Measurements from ENCODE around the gene YIF1A.

Gene YIF1A

DNA sequence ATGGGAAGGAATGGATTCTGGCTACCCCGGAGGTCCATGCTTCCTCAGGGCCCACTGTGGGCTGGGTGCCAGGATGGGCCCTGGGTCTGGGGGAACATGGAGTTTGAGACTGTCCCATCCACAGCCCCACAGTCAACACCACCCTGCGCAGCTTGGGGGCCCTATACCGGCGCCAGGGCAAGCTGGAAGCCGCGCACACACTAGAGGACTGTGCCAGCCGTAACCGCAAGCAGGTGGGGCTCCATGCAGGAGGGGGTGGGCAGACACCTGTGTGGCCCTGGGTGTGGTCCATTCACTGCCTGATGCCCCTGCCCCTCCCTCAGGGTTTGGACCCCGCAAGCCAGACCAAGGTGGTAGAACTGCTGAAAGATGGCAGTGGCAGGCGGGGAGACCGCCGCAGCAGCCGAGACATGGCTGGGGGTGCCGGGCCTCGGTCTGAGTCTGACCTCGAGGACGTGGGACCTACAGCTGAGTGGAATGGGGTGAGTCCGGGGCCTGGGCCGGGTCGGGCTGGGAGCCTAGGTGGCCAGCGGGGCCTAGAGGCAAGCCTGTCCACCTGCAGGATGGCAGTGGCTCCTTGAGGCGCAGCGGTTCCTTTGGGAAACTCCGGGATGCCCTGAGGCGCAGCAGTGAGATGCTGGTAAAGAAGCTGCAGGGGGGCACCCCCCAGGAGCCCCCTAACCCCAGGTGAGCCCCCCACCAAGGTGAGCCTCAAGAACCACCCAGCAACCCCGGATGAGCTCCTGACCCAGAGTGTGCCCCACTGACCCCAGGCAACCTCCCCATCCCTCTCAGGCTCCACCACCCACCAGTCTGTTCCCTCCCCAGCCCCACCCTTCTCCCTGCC lies 23.2 kb downstream of the YIF1A start:
- no peak overlapping the region for H3K4me3 ChIP-seq (ENCODE audit: low read length)
- TF ChIP-seq, protein P1, sequence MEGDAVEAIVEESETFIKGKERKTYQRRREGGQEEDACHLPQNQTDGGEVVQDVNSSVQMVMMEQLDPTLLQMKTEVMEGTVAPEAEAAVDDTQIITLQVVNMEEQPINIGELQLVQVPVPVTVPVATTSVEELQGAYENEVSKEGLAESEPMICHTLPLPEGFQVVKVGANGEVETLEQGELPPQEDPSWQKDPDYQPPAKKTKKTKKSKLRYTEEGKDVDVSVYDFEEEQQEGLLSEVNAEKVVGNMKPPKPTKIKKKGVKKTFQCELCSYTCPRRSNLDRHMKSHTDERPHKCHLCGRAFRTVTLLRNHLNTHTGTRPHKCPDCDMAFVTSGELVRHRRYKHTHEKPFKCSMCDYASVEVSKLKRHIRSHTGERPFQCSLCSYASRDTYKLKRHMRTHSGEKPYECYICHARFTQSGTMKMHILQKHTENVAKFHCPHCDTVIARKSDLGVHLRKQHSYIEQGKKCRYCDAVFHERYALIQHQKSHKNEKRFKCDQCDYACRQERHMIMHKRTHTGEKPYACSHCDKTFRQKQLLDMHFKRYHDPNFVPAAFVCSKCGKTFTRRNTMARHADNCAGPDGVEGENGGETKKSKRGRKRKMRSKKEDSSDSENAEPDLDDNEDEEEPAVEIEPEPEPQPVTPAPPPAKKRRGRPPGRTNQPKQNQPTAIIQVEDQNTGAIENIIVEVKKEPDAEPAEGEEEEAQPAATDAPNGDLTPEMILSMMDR (IDR thresholded peaks at IDR 0.05; ENCODE audit: low read depth, low read length), result no peak
- no peak for TF ChIP-seq EZH2phosphoT487 (IDR thresholded peaks at IDR 0.05; ENCODE audit: low read depth)
- H2AFZ ChIP-seq (ENCODE audit: low read depth, low read length), result no peak overlapping the region
- H3K27ac ChIP-seq (ENCODE audit: low read length), result no peak overlapping the region
- H3K9me3 ChIP-seq (ENCODE audit: insufficient read depth, low read length), result no peaks in the 10 kb centered on the region
- no peak overlapping the region for H3K9ac ChIP-seq (ENCODE audit: low read length)
- H3K79me2 ChIP-seq (ENCODE audit: low read length), result peaks cover 21% of the 10 kb centered on the region
- H3K36me3 ChIP-seq (replicated peaks; ENCODE audit: low read depth, low read length), result peaks cover 14% of the 10 kb centered on the region
- H3K4me1 ChIP-seq (ENCODE audit: low read length), result peaks cover 7% of the 10 kb centered on the region
- no peaks in the 10 kb centered on the region for H3K27me3 ChIP-seq (ENCODE audit: low read depth, low read length)
- H4K20me1 ChIP-seq (ENCODE audit: insufficient read depth, low read length), result peaks cover 9% of the 10 kb centered on the region
- no peak overlapping the region for H3K4me2 ChIP-seq (ENCODE audit: low read length)

DNA sequence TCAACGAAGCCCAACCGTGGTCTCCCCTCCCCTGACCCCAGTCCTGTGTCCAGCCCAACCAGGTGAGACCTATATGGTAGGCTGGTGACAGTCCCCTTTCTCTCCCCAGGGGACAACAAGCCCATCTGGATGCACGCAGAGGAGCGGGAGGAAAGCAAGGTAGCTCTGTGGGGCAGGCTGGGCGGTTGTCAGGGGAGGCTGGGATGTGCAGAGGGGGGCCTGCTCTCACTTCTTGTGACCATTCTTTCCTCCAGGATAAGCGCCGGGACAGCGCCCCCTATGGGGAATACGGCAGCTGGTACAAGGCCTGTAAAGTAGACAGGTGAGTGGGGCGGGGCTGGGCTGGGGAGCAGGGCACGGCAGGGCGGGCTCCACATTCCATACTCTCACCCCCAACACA lies 24.0 kb downstream of the YIF1A start:
- no peak overlapping the region for H3K9ac ChIP-seq (ENCODE audit: low read length)
- no peak overlapping the region for H3K27ac ChIP-seq (ENCODE audit: low read length)
- no peak for TF ChIP-seq EZH2phosphoT487 (IDR thresholded peaks at IDR 0.05; ENCODE audit: low read depth)
- TF ChIP-seq, protein P1 (IDR thresholded peaks at IDR 0.05; ENCODE audit: low read depth, low read length), result peak; percentile 64
- H3K79me2 ChIP-seq (ENCODE audit: low read length), result peaks cover 13% of the 10 kb centered on the region
- H3K36me3 ChIP-seq (replicated peaks; ENCODE audit: low read depth, low read length), result peaks cover 16% of the 10 kb centered on the region
- H3K4me2 ChIP-seq (ENCODE audit: low read length), result no peak overlapping the region
- H3K9me3 ChIP-seq (ENCODE audit: insufficient read depth, low read length), result no peaks in the 10 kb centered on the region
- no peak overlapping the region for H2AFZ ChIP-seq (ENCODE audit: low read depth, low read length)
- no peak overlapping the region for H3K4me3 ChIP-seq (ENCODE audit: low read length)
- H4K20me1 ChIP-seq (ENCODE audit: insufficient read depth, low read length), result peaks cover 3% of the 10 kb centered on the region; the same call in 1 of the 2 replicates
- H3K27me3 ChIP-seq (ENCODE audit: low read depth, low read length), result no peaks in the 10 kb centered on the region
- peaks cover 7% of the 10 kb centered on the region for H3K4me1 ChIP-seq (ENCODE audit: low read length)

DNA sequence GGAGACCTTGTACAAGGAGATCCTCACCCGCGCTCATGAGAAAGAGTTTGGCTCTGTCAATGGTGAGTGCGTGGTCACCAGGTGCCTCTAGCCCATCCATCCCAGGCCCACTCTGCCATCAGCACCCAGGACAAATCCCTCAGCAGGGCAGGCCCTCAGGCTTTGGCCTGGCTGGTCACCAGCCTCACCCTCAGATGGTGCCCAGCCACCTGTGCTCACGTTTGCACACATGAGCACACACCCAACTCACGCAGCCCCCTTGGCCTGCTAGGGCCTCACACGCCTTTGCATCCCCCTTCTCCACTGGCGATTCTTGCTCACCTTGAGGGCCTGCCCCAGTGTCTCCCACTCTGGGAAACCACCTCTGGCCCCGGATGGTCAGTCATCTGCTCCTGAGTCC lies 24.6 kb downstream of the YIF1A start:
- Histone ChIP-seq H3K9me3 (ENCODE audit: insufficient read depth, low read length) (no peaks in the 10 kb centered on the region), H3K4me2 (ENCODE audit: low read length) (no peak overlapping the region), H3K4me3 (ENCODE audit: low read length) (no peak overlapping the region), H3K4me1 (ENCODE audit: low read length) (peaks cover 1% of the 10 kb centered on the region), H2AFZ (ENCODE audit: low read depth, low read length) (no peak overlapping the region), H3K36me3 (replicated peaks; ENCODE audit: low read depth, low read length) (peaks cover 21% of the 10 kb centered on the region), H3K79me2 (ENCODE audit: low read length) (peaks cover 8% of the 10 kb centered on the region), H3K27me3 (ENCODE audit: low read depth, low read length) (no peaks in the 10 kb centered on the region), H3K9ac (ENCODE audit: low read length) (no peak overlapping the region), H3K27ac (ENCODE audit: low read length) (no peak overlapping the region), H4K20me1 (ENCODE audit: insufficient read depth, low read length) (no peaks in the 10 kb centered on the region)
- no peak for TF ChIP-seq EZH2phosphoT487 (IDR thresholded peaks at IDR 0.05; ENCODE audit: low read depth)
- TF ChIP-seq, protein P1 (IDR thresholded peaks at IDR 0.05; ENCODE audit: low read depth, low read length), result no peak

DNA sequence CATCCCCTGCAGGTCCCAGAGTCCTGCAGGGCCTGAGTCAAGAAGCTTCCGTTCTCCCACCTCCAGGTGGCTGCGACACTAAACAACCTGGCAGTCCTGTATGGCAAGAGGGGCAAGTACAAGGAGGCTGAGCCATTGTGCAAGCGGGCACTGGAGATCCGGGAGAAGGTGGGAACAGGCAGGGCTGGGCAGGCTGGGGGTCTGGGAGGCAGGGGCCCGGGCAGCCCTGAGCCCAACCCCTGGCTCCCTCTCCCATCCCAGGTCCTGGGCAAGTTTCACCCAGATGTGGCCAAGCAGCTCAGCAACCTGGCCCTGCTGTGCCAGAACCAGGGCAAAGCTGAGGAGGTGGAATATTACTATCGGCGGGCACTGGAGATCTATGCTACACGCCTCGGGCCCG lies 25.2 kb downstream of the YIF1A start:
- TF ChIP-seq EZH2phosphoT487 (IDR thresholded peaks at IDR 0.05; ENCODE audit: low read depth), result no peak
- TF ChIP-seq, protein P1 (IDR thresholded peaks at IDR 0.05; ENCODE audit: low read depth, low read length), result no peak
- H4K20me1 ChIP-seq (ENCODE audit: insufficient read depth, low read length), result no peaks in the 10 kb centered on the region

More for the DNA sequence above, 25.2 kb downstream of the YIF1A start:
- Histone ChIP-seq H3K4me1 (ENCODE audit: low read length) (peaks cover 3% of the 10 kb centered on the region), H3K9me3 (ENCODE audit: insufficient read depth, low read length) (no peaks in the 10 kb centered on the region), H3K4me3 (ENCODE audit: low read length) (no peak overlapping the region), H2AFZ (ENCODE audit: low read depth, low read length) (no peak overlapping the region), H3K9ac (ENCODE audit: low read length) (no peak overlapping the region), H3K27ac (ENCODE audit: low read length) (no peak overlapping the region), H3K27me3 (ENCODE audit: low read depth, low read length) (no peaks in the 10 kb centered on the region), H3K4me2 (ENCODE audit: low read length) (no peak overlapping the region), H3K36me3 (replicated peaks; ENCODE audit: low read depth, low read length) (peaks cover 25% of the 10 kb centered on the region), H3K79me2 (ENCODE audit: low read length) (peaks cover 8% of the 10 kb centered on the region)

All from OCI-LY3 (cell line).